Cardiac septum (tissue), 1 donor: ENCODE measurements around the gene FKBP9. TPM values are rescaled to one million over a fixed set of nuclear protein-coding genes. Genes with fewer than 3 reads are reported as not detected.

Source experiments
- DNase-seq: peaks from one replicate; pipeline ENCODE4 v3.0.0-alpha.2; 2020; ENCODE audit warnings: low spot score
- intact Hi-C: fragments of 100-400 bp; cut with DNase I; formaldehyde crosslinking; loops from one replicate; pipeline ENCODE4 v1.14.0; 2022
- total RNA-seq: library from RNA; stranded (reverse); fragmentation: NEBNext Ultra II Directional; extraction: Animal tissue kit (Norgen Biotek cat#: 25700); gene quantifications from one replicate; pipeline ENCODE4 v1.2.1, GENCODE V29; 2021
- donor health status: DM: no; HTN: no; CAD: no.

FKBP9 gene
- total RNA-seq, 1 donor from 2014 or later: 137 TPM

DNA sequence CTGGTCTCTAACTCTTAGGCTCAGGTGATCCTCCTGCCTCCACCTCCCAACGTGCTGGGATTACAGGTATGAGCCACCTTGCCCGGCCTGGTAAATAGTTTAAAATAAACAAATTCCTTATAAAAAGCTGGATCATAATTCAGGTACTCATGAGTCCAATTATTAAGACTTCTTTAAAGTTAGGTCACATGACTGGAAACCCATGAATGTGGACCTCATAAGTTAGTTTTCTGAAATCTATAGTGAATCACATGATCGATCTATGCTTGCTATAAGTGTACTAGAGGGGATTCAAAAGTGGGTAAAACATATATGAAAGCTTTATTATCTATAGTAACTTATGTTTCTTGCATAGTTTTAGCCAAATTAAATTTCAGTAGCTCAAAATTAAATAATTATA is 91.0 kb downstream of the FKBP9 start:
- intact Hi-C loops: loop anchor here (10.0 kb wide), 1 partner anchor 57 kb away; the partner anchor contains the start of gene RP9
- DNase-seq: no peak

DNA sequence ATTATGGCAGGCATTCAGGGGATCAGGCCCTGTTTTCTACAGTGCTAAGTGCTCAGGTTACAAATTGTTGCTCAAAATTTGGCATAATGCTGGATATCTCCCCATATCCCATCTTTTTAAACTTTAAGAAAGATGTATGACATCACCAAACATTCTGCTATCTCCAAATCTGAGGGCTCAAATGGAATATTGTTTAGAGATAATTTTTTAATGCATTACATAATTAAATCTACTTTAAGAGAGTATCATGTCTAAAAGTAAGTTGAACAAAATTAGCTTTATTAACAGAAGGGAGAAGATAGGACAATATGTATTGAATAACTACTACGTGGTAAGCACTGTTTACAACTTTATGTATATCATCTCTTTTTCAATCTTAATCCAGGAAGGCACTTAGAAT is 91.5 kb downstream of the FKBP9 start:
- intact Hi-C loops: loop anchor here (10.0 kb wide), 1 partner anchor 56 kb away; the partner anchor contains the start of gene RP9
- no peak for DNase-seq

GRCh38 chr7:33050535-33051318 is 93.5 kb downstream of the FKBP9 start:
- intact Hi-C loops: loop anchor here (10.0 kb wide), 1 partner anchor 286 kb away; no protein-coding TSS in a partner anchor
- DNase-seq: no peak

DNA sequence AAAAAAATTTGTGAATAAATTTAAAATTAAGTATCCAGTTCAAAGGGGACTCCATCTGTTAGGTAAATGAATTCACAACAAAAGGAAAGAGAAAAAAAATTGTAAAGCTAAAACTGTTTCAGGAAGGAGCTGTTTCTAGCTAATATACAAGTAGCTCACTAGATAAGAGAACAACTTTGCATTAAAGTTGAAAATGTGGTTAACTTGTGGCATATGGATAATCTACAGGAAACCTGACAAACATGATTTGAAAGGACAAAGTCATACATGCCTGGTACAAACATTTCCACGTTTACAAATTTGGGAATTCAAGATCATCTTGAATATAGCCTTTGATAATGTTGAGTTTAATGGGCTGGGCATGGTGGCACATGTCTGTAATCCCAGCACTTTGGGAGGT is 96.5 kb downstream of the FKBP9 start:
- DNase-seq: no peak
- intact Hi-C loops: loop anchor here (10.0 kb wide), 1 partner anchor 289 kb away; no protein-coding TSS in a partner anchor

DNA sequence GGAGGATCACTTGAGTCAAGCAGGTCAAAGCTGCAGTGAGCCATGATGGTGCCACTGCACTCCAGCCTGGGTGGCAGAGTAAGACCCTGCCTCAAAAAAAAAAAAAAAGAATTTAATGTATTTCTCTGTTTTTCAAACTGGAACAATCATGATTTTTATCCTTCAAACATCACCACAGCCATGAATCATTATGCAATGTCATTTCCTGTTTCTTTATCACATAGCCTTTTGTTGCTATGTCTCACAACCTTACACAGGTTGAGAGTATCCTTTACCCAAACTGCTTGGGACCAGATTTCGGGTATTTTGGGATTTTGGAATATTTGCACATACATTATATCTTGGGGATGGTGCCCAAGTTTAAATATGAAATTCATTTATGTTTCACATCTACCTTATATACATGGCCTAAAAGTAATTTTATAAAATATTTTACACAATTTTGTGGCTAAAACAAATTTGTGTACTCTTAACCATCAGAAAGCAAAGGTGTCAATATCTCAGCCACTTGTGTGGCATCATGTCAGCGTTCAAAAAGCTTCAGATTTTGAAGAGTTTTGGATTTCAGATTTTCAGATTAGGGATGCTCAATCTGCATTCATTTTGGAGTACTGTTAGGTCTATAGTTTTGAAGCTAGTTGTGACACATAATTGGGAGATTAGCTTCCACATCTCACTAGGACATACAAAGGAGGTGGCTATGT is 97.2 kb downstream of the FKBP9 start:
- DNase-seq: no peak
- intact Hi-C loops: loop anchor here (10.0 kb wide), 1 partner anchor 290 kb away; no protein-coding TSS in a partner anchor

DNA sequence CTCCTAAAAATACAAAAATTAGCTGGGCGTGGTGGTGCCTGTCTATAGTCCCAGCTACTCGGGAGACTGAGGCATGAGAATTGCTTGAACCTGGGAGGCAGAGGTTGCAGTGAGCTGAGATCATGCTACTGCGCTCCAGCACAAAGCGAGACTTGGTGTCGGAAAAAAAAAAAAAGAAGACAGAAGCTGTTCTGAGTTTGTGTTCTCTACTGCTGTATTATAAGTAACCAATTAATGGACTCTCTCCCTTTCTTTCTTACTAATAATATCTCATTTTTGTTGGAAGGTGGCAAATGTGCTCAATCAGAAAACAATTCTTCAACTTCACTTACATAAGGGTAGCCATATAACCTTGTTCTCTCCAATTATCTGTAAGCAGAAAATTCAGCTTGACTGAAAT is 97.9 kb downstream of the FKBP9 start:
- DNase-seq: no peak
- intact Hi-C loops: loop anchor here (10.0 kb wide), 1 partner anchor 290 kb away; no protein-coding TSS in a partner anchor

Other genes starting within 250 kb of the FKBP9 start
- gene KBTBD2, start 65.7 kb upstream of the FKBP9 start, total RNA-seq: 30.8 TPM
- gene NT5C3A, start 105.3 kb downstream of the FKBP9 start, total RNA-seq: 21.7 TPM
- gene RP9, start 152.0 kb downstream of the FKBP9 start, total RNA-seq: 19.3 TPM
- gene BBS9, start 172.1 kb downstream of the FKBP9 start, total RNA-seq: 8.7 TPM